Esophagus muscularis mucosa (tissue), 4 donors: ENCODE data around the gene DNAI2. TPM values are rescaled to one million over a fixed set of nuclear protein-coding genes. Genes with fewer than 3 reads are reported as not detected.

Experiments used
- DNase-seq: peaks from one replicate; pipeline ENCODE4 v3.0.0-alpha.2; 2017; ENCODE audit errors: extremely low spot score
- H3K27ac ChIP-seq, 4 donors: fragments of 200-600 bp; sonication (generic); replicated peaks in 1 of 4; 1 replicate in 3 of 4; 2 replicates in 1 of 4; pipeline ENCODE4 v1.5.1; 2016 to 2019; ENCODE audit warnings: mild to moderate bottlenecking in 1 of 4
- H3K27me3 ChIP-seq, 4 donors: fragments of 200-600 bp; sonication (generic); one replicate each; pipeline versions ENCODE4 v1.5.1 to v1.6.0; 2016 to 2019
- H3K36me3 ChIP-seq, 4 donors: fragments of 200-600 bp; sonication (generic); one replicate each; pipeline ENCODE4 v1.5.1; 2016 to 2019
- H3K4me1 ChIP-seq, 4 donors: fragments of 200-600 bp; sonication (generic); one replicate each; pipeline ENCODE4 v1.5.1; 2016 to 2019
- H3K4me3 ChIP-seq, 4 donors: fragments of 200-600 bp; sonication (generic); 1 replicate in 2 of 4; 2 replicates in 2 of 4; pipeline ENCODE4 v1.5.1; 2016 to 2019; ENCODE audit warnings: mild to moderate bottlenecking in 4 of 4, moderate library complexity in 1 of 4
- H3K9me3 ChIP-seq, 4 donors: fragments of 200-600 bp; sonication (generic); 1 replicate in 3 of 4; 2 replicates in 1 of 4; pipeline ENCODE4 v1.5.1; 2016 to 2019
- EP300 ChIP-seq: sonication (generic); formaldehyde crosslinking; IDR thresholded peaks from one replicate; pipeline ENCODE4 v1.6.1; 2017; ENCODE audit warnings: antibody characterized with exemption
- POLR2A ChIP-seq: fragments of 450-650 bp; IDR thresholded peaks from one replicate; pipeline ENCODE4 v1.6.1; 2017; ENCODE audit warnings: antibody characterized with exemption, moderate library complexity, mild to moderate bottlenecking, low read depth
- POLR2AphosphoS5 ChIP-seq, 2 donors: sonication (generic); formaldehyde crosslinking; IDR thresholded peaks; one replicate each; pipeline ENCODE4 v1.6.1; 2017; ENCODE audit warnings: antibody characterized with exemption in 2 of 2
- whole genome bisulfite sequencing: methylation state at CpG from one replicate; pipeline ENCODE4 v1.1.5; 2018; 5-methylcytosine and 5-hydroxymethylcytosine counted together
- intact Hi-C: fragments of 100-400 bp; cut with DNase I; formaldehyde crosslinking; loops from one replicate; pipeline ENCODE4 v1.15.1; 2023
- total RNA-seq, 4 donors: library from RNA; depleted of rRNA; stranded (reverse); fragments of >200 nt; gene quantifications; one replicate each; pipeline versions ENCODE4 v1.1.0 to v1.2.1, GENCODE V29; 2016
- TF ChIP-seq, protein P1 (sequence below), 3 experiments: fragments of 200-600 bp in 2 of 3; fragments of 450-650 bp in 1 of 3; sonication (generic) in 2 of 3; IDR thresholded peaks; one replicate each; pipeline ENCODE4 v1.5.1; 2017 to 2019; ENCODE audit warnings: antibody characterized with exemption in 3 of 3, mild to moderate bottlenecking in 2 of 3, moderate library complexity in 1 of 3

DNAI2 gene
- total RNA-seq, 4 donors from 2014 or later: not detected

DNA sequence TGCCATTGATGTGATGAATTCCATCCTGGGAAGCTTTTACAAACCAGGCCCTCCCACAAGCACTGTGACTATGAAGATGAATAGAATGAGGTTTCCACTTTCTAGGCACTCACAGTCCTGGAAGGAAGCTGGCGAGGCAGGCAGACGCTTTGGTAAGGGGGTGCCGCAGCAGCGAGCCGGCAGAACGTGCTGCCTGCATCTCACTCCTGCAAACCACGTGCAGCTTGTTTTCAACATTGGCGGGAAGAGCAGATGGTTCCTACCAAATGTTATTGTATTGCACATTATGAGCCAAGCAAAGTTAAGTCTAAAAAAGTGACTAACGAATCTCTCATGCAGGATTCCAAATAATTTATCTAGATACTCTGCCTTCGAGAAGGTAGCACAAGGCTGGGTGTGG is 3.7 kb upstream of the DNAI2 start:
- TF ChIP-seq, protein P1, sequence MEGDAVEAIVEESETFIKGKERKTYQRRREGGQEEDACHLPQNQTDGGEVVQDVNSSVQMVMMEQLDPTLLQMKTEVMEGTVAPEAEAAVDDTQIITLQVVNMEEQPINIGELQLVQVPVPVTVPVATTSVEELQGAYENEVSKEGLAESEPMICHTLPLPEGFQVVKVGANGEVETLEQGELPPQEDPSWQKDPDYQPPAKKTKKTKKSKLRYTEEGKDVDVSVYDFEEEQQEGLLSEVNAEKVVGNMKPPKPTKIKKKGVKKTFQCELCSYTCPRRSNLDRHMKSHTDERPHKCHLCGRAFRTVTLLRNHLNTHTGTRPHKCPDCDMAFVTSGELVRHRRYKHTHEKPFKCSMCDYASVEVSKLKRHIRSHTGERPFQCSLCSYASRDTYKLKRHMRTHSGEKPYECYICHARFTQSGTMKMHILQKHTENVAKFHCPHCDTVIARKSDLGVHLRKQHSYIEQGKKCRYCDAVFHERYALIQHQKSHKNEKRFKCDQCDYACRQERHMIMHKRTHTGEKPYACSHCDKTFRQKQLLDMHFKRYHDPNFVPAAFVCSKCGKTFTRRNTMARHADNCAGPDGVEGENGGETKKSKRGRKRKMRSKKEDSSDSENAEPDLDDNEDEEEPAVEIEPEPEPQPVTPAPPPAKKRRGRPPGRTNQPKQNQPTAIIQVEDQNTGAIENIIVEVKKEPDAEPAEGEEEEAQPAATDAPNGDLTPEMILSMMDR (IDR thresholded peaks at IDR 0.05): no peak
- no peak for TF ChIP-seq POLR2A
- intact Hi-C loops: no loop called here
- Histone ChIP-seq H3K27me3 (peaks cover 0 to 45% (median 0%) of the 10 kb centered on the region in 4 donors), H3K9me3 (no peaks in the 10 kb centered on the region), H3K36me3 (no peaks in the 10 kb centered on the region), H3K27ac (no peak overlapping the region), H3K4me1 (peaks cover 3 to 38% (median 29%) of the 10 kb centered on the region in 4 donors), H3K4me3 (no peak overlapping the region)
- 37% methylated on average over 6 of the region's 10 CpGs for WGBS
- no peak for DNase-seq

DNA sequence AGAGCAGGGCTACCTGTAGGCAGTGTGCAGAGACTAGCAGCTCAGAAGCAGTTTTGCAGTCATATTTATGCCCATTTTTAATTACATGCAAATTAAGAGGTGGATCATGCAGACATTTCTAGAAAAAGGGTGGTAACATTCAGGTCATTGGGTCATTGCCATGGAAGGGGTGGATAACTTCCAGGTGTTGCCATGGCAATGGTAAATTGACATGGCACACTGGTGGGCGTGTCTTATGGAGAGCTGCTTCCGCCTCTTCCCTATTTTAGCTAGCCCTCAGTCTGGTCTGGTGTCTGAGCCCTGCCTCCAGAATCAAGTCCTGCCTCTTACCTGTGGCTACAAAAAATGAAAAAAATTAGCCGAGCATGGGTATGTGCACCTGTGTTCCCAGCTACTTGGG is 2.8 kb upstream of the DNAI2 start:
- H3K27me3 ChIP-seq: peaks cover 0 to 46% (median 0%) of the 10 kb centered on the region in 4 donors
- WGBS: 92% methylated on average over 2 of the region's 3 CpGs
- no peak for DNase-seq
- intact Hi-C loops: no loop called here
- H3K36me3 ChIP-seq: no peaks in the 10 kb centered on the region
- H3K27ac ChIP-seq: peak overlapping the region in 1 of 4 donors; percentile 39
- peaks cover 7 to 47% (median 36%) of the 10 kb centered on the region in 4 donors for H3K4me1 ChIP-seq
- H3K9me3 ChIP-seq: no peaks in the 10 kb centered on the region
- TF ChIP-seq EP300 (no peak), POLR2A (no peak), POLR2AphosphoS5 (IDR thresholded peaks at IDR 0.05) (no peak)
- TF ChIP-seq, protein P1 (IDR thresholded peaks at IDR 0.05): no peak
- no peak overlapping the region for H3K4me3 ChIP-seq

GRCh38 chr17:74271901-74272561 is 2.0 kb upstream of the DNAI2 start:
- no peak for TF ChIP-seq EP300
- TF ChIP-seq POLR2A: no peak
- TF ChIP-seq, protein P1 (IDR thresholded peaks at IDR 0.05): no peak
- TF ChIP-seq POLR2AphosphoS5 (IDR thresholded peaks at IDR 0.05): no peak
- H3K27ac ChIP-seq: peak overlapping the region in 2 of 4 donors; percentile 40 to 51
- no peak overlapping the region for H3K4me3 ChIP-seq
- H3K27me3 ChIP-seq: peaks cover 0 to 46% (median 0%) of the 10 kb centered on the region in 4 donors
- no peak for DNase-seq
- H3K9me3 ChIP-seq: no peaks in the 10 kb centered on the region
- H3K4me1 ChIP-seq: peaks cover 12 to 54% (median 42%) of the 10 kb centered on the region in 4 donors
- intact Hi-C loops: no loop called here
- H3K36me3 ChIP-seq: no peaks in the 10 kb centered on the region
- 61% methylated on average over 13 of the region's 13 CpGs for WGBS

DNA sequence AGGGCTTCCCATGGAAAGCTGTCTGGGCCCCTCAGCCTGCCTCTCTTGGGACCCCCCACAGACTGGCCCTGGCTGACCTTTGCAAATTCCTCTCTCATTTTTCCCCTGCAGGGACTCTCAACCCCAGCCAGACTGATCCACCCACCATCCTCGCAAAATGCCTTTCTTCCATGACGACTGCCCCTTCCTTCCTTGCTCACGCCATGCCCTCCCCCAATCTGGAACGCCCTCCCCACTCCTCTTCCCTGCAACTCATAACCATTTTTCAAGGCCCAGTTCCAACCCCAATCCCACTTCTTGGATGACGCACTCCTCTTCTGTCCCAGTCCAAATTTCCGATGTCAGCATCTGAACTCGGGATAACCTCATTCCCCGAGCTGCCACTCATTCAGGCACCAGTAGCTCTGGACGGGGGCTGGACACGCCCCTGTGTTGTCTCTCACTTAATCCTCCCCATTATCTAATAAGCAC is 1.3 kb upstream of the DNAI2 start:
- H3K36me3 ChIP-seq: no peaks in the 10 kb centered on the region
- DNase-seq: no peak
- TF ChIP-seq, protein P1 (IDR thresholded peaks at IDR 0.05): no peak
- no peak for TF ChIP-seq EP300
- TF ChIP-seq POLR2A: no peak
- TF ChIP-seq POLR2AphosphoS5 (IDR thresholded peaks at IDR 0.05): no peak
- H3K4me3 ChIP-seq: no peak overlapping the region
- WGBS: 45% methylated on average over 9 of the region's 10 CpGs
- H3K27ac ChIP-seq: peak overlapping the region in 2 of 4 donors; percentile 40 to 51
- H3K9me3 ChIP-seq: no peaks in the 10 kb centered on the region
- peaks cover 13 to 58% (median 42%) of the 10 kb centered on the region in 4 donors for H3K4me1 ChIP-seq
- intact Hi-C loops: no loop called here
- H3K27me3 ChIP-seq: peaks cover 0 to 46% (median 0%) of the 10 kb centered on the region in 4 donors
